Measurements from ENCODE around the gene IER5L.

- TF ChIP-seq USF1 (IDR thresholded peaks at IDR 0.05; ENCODE audit: borderline replicate concordance, low read depth) (peak; percentile 37; the same call in 1 of the 2 replicates), YY1 (IDR thresholded peaks at IDR 0.05; ENCODE audit: low read depth) (no peak), EP300 (IDR thresholded peaks at IDR 0.05; ENCODE audit: borderline replicate concordance in 1 of 2, low read depth in 1 of 2, low read length in 1 of 2) (no peak), TAF1 (IDR thresholded peaks at IDR 0.05; ENCODE audit: borderline replicate concordance, low read depth, low read length) (no peak), USF2 (IDR thresholded peaks at IDR 0.05; ENCODE audit: borderline replicate concordance, low read depth, low read length) (no peak), RFX5 (IDR thresholded peaks at IDR 0.05; ENCODE audit: low read length) (no peak), SIN3A (IDR thresholded peaks at IDR 0.05; ENCODE audit: borderline replicate concordance, low read depth, low read length) (no peak), RCOR1 (IDR thresholded peaks at IDR 0.05; ENCODE audit: low read length) (no peak), POLR2AphosphoS5 (IDR thresholded peaks at IDR 0.05; ENCODE audit: low read depth, low read length) (no peak), TCF12 (IDR thresholded peaks at IDR 0.05) (no peak)
- TF ChIP-seq, protein P1, sequence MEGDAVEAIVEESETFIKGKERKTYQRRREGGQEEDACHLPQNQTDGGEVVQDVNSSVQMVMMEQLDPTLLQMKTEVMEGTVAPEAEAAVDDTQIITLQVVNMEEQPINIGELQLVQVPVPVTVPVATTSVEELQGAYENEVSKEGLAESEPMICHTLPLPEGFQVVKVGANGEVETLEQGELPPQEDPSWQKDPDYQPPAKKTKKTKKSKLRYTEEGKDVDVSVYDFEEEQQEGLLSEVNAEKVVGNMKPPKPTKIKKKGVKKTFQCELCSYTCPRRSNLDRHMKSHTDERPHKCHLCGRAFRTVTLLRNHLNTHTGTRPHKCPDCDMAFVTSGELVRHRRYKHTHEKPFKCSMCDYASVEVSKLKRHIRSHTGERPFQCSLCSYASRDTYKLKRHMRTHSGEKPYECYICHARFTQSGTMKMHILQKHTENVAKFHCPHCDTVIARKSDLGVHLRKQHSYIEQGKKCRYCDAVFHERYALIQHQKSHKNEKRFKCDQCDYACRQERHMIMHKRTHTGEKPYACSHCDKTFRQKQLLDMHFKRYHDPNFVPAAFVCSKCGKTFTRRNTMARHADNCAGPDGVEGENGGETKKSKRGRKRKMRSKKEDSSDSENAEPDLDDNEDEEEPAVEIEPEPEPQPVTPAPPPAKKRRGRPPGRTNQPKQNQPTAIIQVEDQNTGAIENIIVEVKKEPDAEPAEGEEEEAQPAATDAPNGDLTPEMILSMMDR (IDR thresholded peaks at IDR 0.05), result no peak
Measured at GRCh38 chr9:129162497-129163197, 15.4 kb downstream of the IER5L start.

Measured in SK-N-SH (cell line).